K562 (cell line): ENCODE results near the gene FOXK2. TPM values are rescaled to one million over a fixed set of nuclear protein-coding genes. Genes with fewer than 3 reads are reported as not detected.

Experiments used
- CCNT2 ChIP-seq: IDR thresholded peaks from 2 replicates; pipeline ENCODE4 v1.6.1; 2011; ENCODE audit warnings: borderline replicate concordance, low read depth, mild to moderate bottlenecking, moderate library complexity, mixed read lengths, low read length; ENCODE audit not compliant: insufficient read length; ENCODE audit errors: extremely low read depth
- CREB5 ChIP-seq: fragments of 250-450 bp; sonication (Bioruptor Pico); IDR thresholded peaks from 2 replicates; pipeline ENCODE4 v1.5.0; 2020; ENCODE audit warnings: mild to moderate bottlenecking
- GTF2F1 ChIP-seq: IDR thresholded peaks from 2 replicates; pipeline ENCODE4 v1.6.1; 2011; ENCODE audit warnings: low read depth, low read length, improper control_type of control experiment
- NONO ChIP-seq, 2 experiments: fragments of 200-400 bp in 1 of 2; fragments of 450-650 bp in 1 of 2; formaldehyde crosslinking in 1 of 2; IDR thresholded peaks; 2 replicates each; pipeline ENCODE4 v1.6.1; 2017; ENCODE audit warnings: low read depth in 2 of 2, mild to moderate bottlenecking in 2 of 2, moderate library complexity in 2 of 2, low read length in 1 of 2
- POLR2G ChIP-seq: fragments of 200-400 bp; formaldehyde crosslinking; IDR thresholded peaks from 2 replicates; pipeline ENCODE4 v1.6.1; 2017; ENCODE audit warnings: low read depth, mild to moderate bottlenecking, antibody characterized with exemption, low read length, moderate library complexity
- PTTG1 ChIP-seq: fragments of 450-650 bp; IDR thresholded peaks from 2 replicates; pipeline ENCODE4 v1.6.1; 2016; ENCODE audit warnings: low read depth, mild to moderate bottlenecking, missing genetic modification characterization, missing compliant biosample characterization
- SREBF1 ChIP-seq: fragments of 150-350 bp; IDR thresholded peaks from 2 replicates; pipeline ENCODE4 v1.6.1; 2014; ENCODE audit warnings: antibody characterized with exemption, low read depth, low read length, borderline replicate concordance
- THRAP3 ChIP-seq: fragments of 450-650 bp; IDR thresholded peaks from 2 replicates; pipeline ENCODE4 v1.6.1; 2016; ENCODE audit warnings: mild to moderate bottlenecking, inconsistent platforms, borderline replicate concordance
- ZFPM2 ChIP-seq: fragments of 250-450 bp; sonication (Bioruptor Pico); IDR thresholded peaks from 2 replicates; pipeline ENCODE4 v1.5.1; 2022; ENCODE audit warnings: mild to moderate bottlenecking
- ZKSCAN3 ChIP-seq: fragments of 250-450 bp; sonication (Bioruptor Pico); IDR thresholded peaks from 2 replicates; pipeline ENCODE4 v1.4.0; 2020
- ZNF740 ChIP-seq, 3 experiments: fragments of 200-800 bp in 1 of 3; sonication (Bioruptor generic) in 1 of 3; sonication (generic) in 1 of 3; formaldehyde crosslinking in 1 of 3; IDR thresholded peaks; 2 replicates each; pipeline versions ENCODE4 v1.6.1 to v1.8.0; 2016 to 2022; ENCODE audit warnings: mild to moderate bottlenecking in 2 of 3, missing compliant biosample characterization in 2 of 3, missing genetic modification characterization in 2 of 3, missing genetic modification reagents in 1 of 3
- ZNF785 ChIP-seq: fragments of 250-450 bp; sonication (Bioruptor Pico); IDR thresholded peaks from 2 replicates; pipeline ENCODE4 v1.4.0; 2020; ENCODE audit warnings: mild to moderate bottlenecking
- polyA plus RNA-seq, 8 experiments: library from polyadenylated mRNA; depleted of rRNA in 4 of 8; stranded (reverse) in 5 of 8; unstranded in 3 of 8; fragments of >200 nt; fragmentation: Nextera tagmentation in 2 of 8; fragmentation: Illumina TruSeq in 1 of 8; extraction: Ambion mirVana in 2 of 8; extraction: Trizol in 1 of 8; gene quantifications; 2 replicates each; pipeline versions ENCODE4 v1.2.1 to v1.2.3, GENCODE V29; 2011 to 2014; ENCODE audit warnings: inconsistent platforms in 1 of 8, missing spikeins in 1 of 8
- total RNA-seq, 7 experiments: library from RNA; depleted of rRNA in 6 of 7; stranded (reverse); fragments of >200 nt in 6 of 7; fragmentation: Illumina TruSeq in 2 of 7; extraction: Trizol in 2 of 7; gene quantifications; 2 replicates each; pipeline versions ENCODE4 v1.2.1 to v1.2.3, GENCODE V29; 2011 to 2021; ENCODE audit warnings: low replicate concordance in 1 of 7
- TF ChIP-seq, protein P1 (sequence below): fragments of 250-450 bp; sonication (Bioruptor Pico); IDR thresholded peaks from 2 replicates; pipeline ENCODE4 v1.8.0; 2021; ENCODE audit warnings: moderate library complexity, mild to moderate bottlenecking, inconsistent platforms
- TF ChIP-seq, protein P2 (sequence below), 3 experiments: IDR thresholded peaks in 2 of 3; conservative IDR thresholded peaks in 1 of 3; 2 replicates each; pipeline ENCODE4 v1.5.1; 2011 to 2012; ENCODE audit warnings: low read length in 3 of 3, mild to moderate bottlenecking in 3 of 3, control low read depth in 2 of 3, improper control_type of control experiment in 1 of 3, inconsistent platforms in 1 of 3, low read depth in 1 of 3, mixed read lengths in 1 of 3, moderate library complexity in 1 of 3; ENCODE audit not compliant: insufficient read depth in 2 of 3

FOXK2 gene
- total and polyA plus RNA-seq, 9 of the 15 experiments (the other 6 are each of a cell fraction or from before 2014, with no cell fraction given): 3.0 to 86.0 (median 44.1) TPM

DNA sequence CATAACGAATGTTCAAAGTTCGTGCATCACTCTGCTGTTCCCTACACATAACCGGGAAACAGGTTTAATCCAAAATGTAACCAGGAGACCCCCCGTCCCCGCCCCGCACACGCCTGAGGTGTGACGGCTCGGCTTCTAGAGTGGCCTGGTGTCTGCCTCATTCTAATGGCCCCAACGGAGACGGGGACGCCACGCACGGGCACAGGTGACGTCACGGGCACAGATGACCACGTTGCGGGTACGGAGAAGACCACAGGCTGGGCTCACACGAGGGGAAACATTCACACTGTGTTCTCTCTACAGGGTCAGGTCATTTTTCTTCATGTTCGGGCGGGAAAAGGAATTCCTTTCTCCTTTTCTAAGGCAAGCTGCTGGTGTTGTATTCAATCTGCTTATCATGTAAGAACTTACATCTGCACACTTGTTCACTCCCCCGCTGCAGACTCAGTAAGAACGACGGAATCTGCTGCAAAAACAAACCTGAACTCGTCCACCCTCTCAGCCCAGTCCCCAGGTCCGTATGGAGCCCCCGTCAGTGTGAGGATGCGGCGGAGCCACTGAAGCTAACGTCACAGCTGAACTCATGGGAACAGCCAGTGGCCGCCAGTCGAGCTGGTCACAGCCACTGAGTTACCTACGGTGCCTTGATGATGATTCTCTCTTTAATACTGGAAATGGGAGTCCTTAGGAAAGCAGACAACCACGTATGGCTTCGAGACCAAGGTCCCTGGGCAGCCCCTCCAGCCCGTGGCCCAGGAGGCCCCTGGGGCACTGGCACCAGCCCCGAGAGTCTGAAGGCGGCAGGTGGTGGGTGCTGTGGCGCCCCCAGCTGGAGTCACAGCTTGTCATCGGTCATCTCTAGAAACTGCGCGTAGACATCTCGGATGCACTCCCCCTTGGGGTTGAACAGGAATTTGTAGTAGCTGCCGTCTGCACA is 95.8 kb downstream of the FOXK2 start (continued):
- TF ChIP-seq, protein P1, sequence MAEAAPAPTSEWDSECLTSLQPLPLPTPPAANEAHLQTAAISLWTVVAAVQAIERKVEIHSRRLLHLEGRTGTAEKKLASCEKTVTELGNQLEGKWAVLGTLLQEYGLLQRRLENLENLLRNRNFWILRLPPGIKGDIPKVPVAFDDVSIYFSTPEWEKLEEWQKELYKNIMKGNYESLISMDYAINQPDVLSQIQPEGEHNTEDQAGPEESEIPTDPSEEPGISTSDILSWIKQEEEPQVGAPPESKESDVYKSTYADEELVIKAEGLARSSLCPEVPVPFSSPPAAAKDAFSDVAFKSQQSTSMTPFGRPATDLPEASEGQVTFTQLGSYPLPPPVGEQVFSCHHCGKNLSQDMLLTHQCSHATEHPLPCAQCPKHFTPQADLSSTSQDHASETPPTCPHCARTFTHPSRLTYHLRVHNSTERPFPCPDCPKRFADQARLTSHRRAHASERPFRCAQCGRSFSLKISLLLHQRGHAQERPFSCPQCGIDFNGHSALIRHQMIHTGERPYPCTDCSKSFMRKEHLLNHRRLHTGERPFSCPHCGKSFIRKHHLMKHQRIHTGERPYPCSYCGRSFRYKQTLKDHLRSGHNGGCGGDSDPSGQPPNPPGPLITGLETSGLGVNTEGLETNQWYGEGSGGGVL (CRISPR knock-in tag): no peak
- TF ChIP-seq CCNT2 (no peak), SREBF1 (no peak), NONO (IDR thresholded peaks at IDR 0.05; ENCODE audit: low read depth in 2 of 2, low read length in 1 of 2) (no peak), PTTG1 (tag) (no peak), THRAP3 (no peak), ZNF740 (CRISPR knock-in tag; IDR thresholded peaks at IDR 0.05) (no peak), ZNF740 (tag; IDR thresholded peaks at IDR 0.05) (no peak), ZKSCAN3 (no peak), ZFPM2 (CRISPR knock-in tag) (no peak), CREB5 (CRISPR knock-in tag) (no peak), ZNF785 (CRISPR knock-in tag) (no peak), POLR2G (peak; percentile 45), GTF2F1 (no peak)
- TF ChIP-seq, protein P2, sequence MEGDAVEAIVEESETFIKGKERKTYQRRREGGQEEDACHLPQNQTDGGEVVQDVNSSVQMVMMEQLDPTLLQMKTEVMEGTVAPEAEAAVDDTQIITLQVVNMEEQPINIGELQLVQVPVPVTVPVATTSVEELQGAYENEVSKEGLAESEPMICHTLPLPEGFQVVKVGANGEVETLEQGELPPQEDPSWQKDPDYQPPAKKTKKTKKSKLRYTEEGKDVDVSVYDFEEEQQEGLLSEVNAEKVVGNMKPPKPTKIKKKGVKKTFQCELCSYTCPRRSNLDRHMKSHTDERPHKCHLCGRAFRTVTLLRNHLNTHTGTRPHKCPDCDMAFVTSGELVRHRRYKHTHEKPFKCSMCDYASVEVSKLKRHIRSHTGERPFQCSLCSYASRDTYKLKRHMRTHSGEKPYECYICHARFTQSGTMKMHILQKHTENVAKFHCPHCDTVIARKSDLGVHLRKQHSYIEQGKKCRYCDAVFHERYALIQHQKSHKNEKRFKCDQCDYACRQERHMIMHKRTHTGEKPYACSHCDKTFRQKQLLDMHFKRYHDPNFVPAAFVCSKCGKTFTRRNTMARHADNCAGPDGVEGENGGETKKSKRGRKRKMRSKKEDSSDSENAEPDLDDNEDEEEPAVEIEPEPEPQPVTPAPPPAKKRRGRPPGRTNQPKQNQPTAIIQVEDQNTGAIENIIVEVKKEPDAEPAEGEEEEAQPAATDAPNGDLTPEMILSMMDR (IDR thresholded peaks at IDR 0.05 in 2 of 3, conservative IDR thresholded peaks at IDR 0.05 in 1 of 3; ENCODE audit: insufficient read depth in 2 of 3, low read depth in 1 of 3, low read length in 3 of 3): peak; percentile 52 to 79 (median 53)
